SH-SY5Y (cell line): ENCODE results near the gene SERPINA6.

Source experiments
- GATA2 ChIP-seq: IDR thresholded peaks from 2 replicates; pipeline ENCODE4 v1.6.1; 2011; ENCODE audit warnings: mild to moderate bottlenecking, low read depth, low read length
- GATA3 ChIP-seq: IDR thresholded peaks from 2 replicates; pipeline ENCODE4 v1.6.1; 2011; ENCODE audit warnings: low read depth, mild to moderate bottlenecking, low read length, moderate library complexity

DNA sequence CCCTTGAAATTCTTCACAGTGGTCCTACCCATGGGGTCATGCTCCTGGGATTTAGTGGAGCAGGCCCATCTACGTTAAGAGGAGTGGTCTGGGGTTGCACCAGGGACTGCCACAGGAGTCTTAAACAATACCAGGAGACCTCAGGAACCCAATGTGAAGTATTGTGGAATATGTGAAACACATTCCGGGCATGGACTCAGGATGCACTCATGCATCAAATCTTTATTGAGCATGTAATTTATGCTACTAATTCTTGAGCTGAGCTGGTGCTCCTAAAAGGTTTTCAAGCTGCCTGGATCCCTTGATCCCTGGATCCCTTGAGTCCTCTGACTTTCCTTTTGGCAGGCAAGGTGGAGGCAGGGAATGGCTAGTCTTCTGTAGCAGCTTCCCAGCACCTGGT is 38.9 kb downstream of the SERPINA6 start:
- TF ChIP-seq GATA2: no peak
- no peak for TF ChIP-seq GATA3
